Suprapubic skin (tissue), 4 donors: ENCODE measurements around the gene CCL13. TPM values are rescaled to one million over a fixed set of nuclear protein-coding genes. Genes with fewer than 3 reads are reported as not detected.

Source experiments
- DNase-seq, 2 donors: peaks; one replicate each; pipeline ENCODE4 v3.0.0-alpha.2; 2019; ENCODE audit warnings: low spot score in 2 of 2
- H3K27ac ChIP-seq: fragments of 200-600 bp; sonication (generic); one replicate; pipeline ENCODE4 v1.5.1; 2019
- H3K27me3 ChIP-seq: fragments of 200-600 bp; sonication (generic); one replicate; pipeline ENCODE4 v1.5.1; 2019
- H3K36me3 ChIP-seq: fragments of 200-600 bp; sonication (generic); one replicate; pipeline ENCODE4 v1.5.1; 2019
- H3K4me1 ChIP-seq: fragments of 200-600 bp; sonication (generic); one replicate; pipeline ENCODE4 v1.5.1; 2019
- H3K4me3 ChIP-seq: fragments of 200-600 bp; sonication (generic); one replicate; pipeline ENCODE4 v1.5.1; 2019; ENCODE audit warnings: mild to moderate bottlenecking
- H3K9me3 ChIP-seq: fragments of 200-600 bp; sonication (generic); one replicate; pipeline ENCODE4 v1.5.1; 2019
- CTCF ChIP-seq, 2 donors: fragments of 200-600 bp in 1 of 2; fragments of 450-650 bp in 1 of 2; sonication (generic) in 1 of 2; IDR thresholded peaks; one replicate each; pipeline ENCODE4 v1.5.1; 2016 to 2019; ENCODE audit warnings: antibody characterized with exemption in 2 of 2, mild to moderate bottlenecking in 1 of 2, moderate library complexity in 1 of 2
- EP300 ChIP-seq: sonication (generic); formaldehyde crosslinking; IDR thresholded peaks from one replicate; pipeline ENCODE4 v1.6.1; 2017; ENCODE audit warnings: antibody characterized with exemption
- POLR2A ChIP-seq, 2 donors: fragments of 450-650 bp; IDR thresholded peaks; one replicate each; pipeline ENCODE4 v1.6.1; 2017; ENCODE audit warnings: antibody characterized with exemption in 2 of 2, mild to moderate bottlenecking in 2 of 2, moderate library complexity in 2 of 2
- POLR2AphosphoS5 ChIP-seq, 3 donors: sonication (generic); formaldehyde crosslinking; IDR thresholded peaks; one replicate each; pipeline ENCODE4 v1.6.1; 2017; ENCODE audit warnings: antibody characterized with exemption in 3 of 3
- WGBS: methylation state at CpG from one replicate; pipeline ENCODE4 v1.1.5; 2018; 5-methylcytosine and 5-hydroxymethylcytosine counted together
- total RNA-seq, 4 donors: library from RNA; depleted of rRNA; stranded (reverse); fragments of >200 nt; gene quantifications; one replicate each; pipeline ENCODE4 v1.1.0, GENCODE V29; 2016

CCL13 gene
- total RNA-seq, 4 donors from 2014 or later = 1.6 TPM; not detected in 3

- TF ChIP-seq POLR2AphosphoS5 (IDR thresholded peaks at IDR 0.05) (no peak), POLR2A (IDR thresholded peaks at IDR 0.05) (no peak), EP300 (no peak), CTCF (IDR thresholded peaks at IDR 0.05) (no peak)
- H3K4me1 ChIP-seq = no peaks in the 10 kb centered on the region
- no peak overlapping the region for H3K4me3 ChIP-seq
- H3K27me3 ChIP-seq = no peaks in the 10 kb centered on the region
- DNase-seq = no peak
- no peaks in the 10 kb centered on the region for H3K9me3 ChIP-seq
- WGBS = 57% methylated on average over 1 of the region's 1 CpG
- H3K36me3 ChIP-seq = no peaks in the 10 kb centered on the region
- H3K27ac ChIP-seq = no peak overlapping the region
Measured at GRCh38 chr17:34399725-34400124, 43.4 kb downstream of the CCL13 start.

GRCh38 chr17:34400301-34400931 is 44.1 kb downstream of the CCL13 start:
- no peaks in the 10 kb centered on the region for H3K36me3 ChIP-seq
- 72% methylated on average over 10 of the region's 10 CpGs for WGBS
- H3K4me3 ChIP-seq = no peak overlapping the region
- no peak overlapping the region for H3K27ac ChIP-seq
- TF ChIP-seq POLR2A (IDR thresholded peaks at IDR 0.05) (no peak), EP300 (no peak), POLR2AphosphoS5 (IDR thresholded peaks at IDR 0.05) (no peak), CTCF (IDR thresholded peaks at IDR 0.05) (no peak)
- DNase-seq = no peak
- no peaks in the 10 kb centered on the region for H3K27me3 ChIP-seq
- no peaks in the 10 kb centered on the region for H3K4me1 ChIP-seq
- no peaks in the 10 kb centered on the region for H3K9me3 ChIP-seq

- H3K4me3 ChIP-seq = no peak overlapping the region
- H3K27ac ChIP-seq = no peak overlapping the region
- H3K4me1 ChIP-seq = no peaks in the 10 kb centered on the region
- no peak for TF ChIP-seq EP300
- TF ChIP-seq CTCF (IDR thresholded peaks at IDR 0.05) = no peak
- TF ChIP-seq POLR2A (IDR thresholded peaks at IDR 0.05) = no peak
- no peak for TF ChIP-seq POLR2AphosphoS5 (IDR thresholded peaks at IDR 0.05)
- no peaks in the 10 kb centered on the region for H3K27me3 ChIP-seq
- no peaks in the 10 kb centered on the region for H3K9me3 ChIP-seq
- no peaks in the 10 kb centered on the region for H3K36me3 ChIP-seq
- no peak for DNase-seq
- 66% methylated on average over 5 of the region's 5 CpGs for WGBS
Measured at GRCh38 chr17:34401165-34401564, 44.9 kb downstream of the CCL13 start.

GRCh38 chr17:34403006-34403405 is 46.7 kb downstream of the CCL13 start:
- no peak overlapping the region for H3K4me3 ChIP-seq
- no peaks in the 10 kb centered on the region for H3K36me3 ChIP-seq
- H3K9me3 ChIP-seq = no peaks in the 10 kb centered on the region
- WGBS = 75% methylated on average over 4 of the region's 4 CpGs
- no peak overlapping the region for H3K27ac ChIP-seq
- DNase-seq = no peak
- H3K27me3 ChIP-seq = peaks cover 6% of the 10 kb centered on the region
- no peaks in the 10 kb centered on the region for H3K4me1 ChIP-seq
- no peak for TF ChIP-seq EP300

GRCh38 chr17:34406226-34406625 is 49.9 kb downstream of the CCL13 start:
- no peak for DNase-seq
- Histone ChIP-seq H3K27me3 (peaks cover 29% of the 10 kb centered on the region), H3K36me3 (no peaks in the 10 kb centered on the region), H3K9me3 (no peaks in the 10 kb centered on the region), H3K4me1 (no peaks in the 10 kb centered on the region), H3K4me3 (no peak overlapping the region), H3K27ac (no peak overlapping the region)
- 84% methylated on average over 6 of the region's 6 CpGs for WGBS
- no peak for TF ChIP-seq EP300
- TF ChIP-seq POLR2AphosphoS5 (IDR thresholded peaks at IDR 0.05) = no peak
- TF ChIP-seq POLR2A (IDR thresholded peaks at IDR 0.05) = no peak
- TF ChIP-seq CTCF (IDR thresholded peaks at IDR 0.05) = no peak

Other genes with a start within 250 kb of the CCL13 start
- gene CCL2, start 101.2 kb upstream of the CCL13 start, total RNA-seq = 10 to 100 TPM in 2 of 4 donors, 1 to 10 TPM in 2; 7.1 to 26.9 (median 14.0) TPM
- 1 to 10 TPM in 1 of 4 donors, not detected in 3; 1.5 TPM for gene CCL7, start 86.3 kb upstream of the CCL13 start, total RNA-seq
- gene CCL11, start 70.7 kb upstream of the CCL13 start, total RNA-seq = not detected
- 1 to 10 TPM in 1 of 4 donors, under 1 TPM in 1, not detected in 2; 0.64 to 2.2 TPM for gene CCL8, start 37.0 kb upstream of the CCL13 start, total RNA-seq
- gene CCL1, start 6.8 kb downstream of the CCL13 start, total RNA-seq = not detected
- gene TMEM132E, start 223.1 kb downstream of the CCL13 start, total RNA-seq = under 1 TPM in 1 of 4 donors, not detected in 3; 0.08 TPM